ENCODE results near the gene CATSPER3.

CATSPER3 gene

DNA sequence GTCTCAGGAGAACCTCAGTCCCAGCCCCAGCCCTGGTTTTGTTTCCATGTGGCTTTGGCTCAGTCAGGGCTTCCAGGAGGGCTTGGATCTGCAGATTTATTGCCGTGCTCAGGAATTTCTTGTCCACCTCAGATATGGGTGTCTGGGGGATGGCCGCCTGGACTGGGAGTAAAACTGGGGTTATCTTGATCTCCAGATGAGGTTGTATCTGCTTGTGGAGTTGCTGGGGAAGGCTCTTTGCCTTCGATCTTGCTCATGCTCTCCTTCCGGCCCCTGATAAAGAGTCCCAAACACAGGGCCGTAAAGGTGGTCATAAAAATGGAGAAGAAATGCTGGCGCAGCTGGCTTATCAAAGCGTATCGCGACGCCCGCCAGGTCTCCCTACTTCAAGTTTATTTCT is 84.2 kb downstream of the CATSPER3 start:
- no peak for DNase-seq
- TF ChIP-seq EZH2 (optimal IDR thresholded peaks at IDR 0.05; ENCODE audit: low read depth, low read length) (no peak), EZH2phosphoT487 (IDR thresholded peaks at IDR 0.05; ENCODE audit: low read length) (no peak)
- TF ChIP-seq, protein P1, sequence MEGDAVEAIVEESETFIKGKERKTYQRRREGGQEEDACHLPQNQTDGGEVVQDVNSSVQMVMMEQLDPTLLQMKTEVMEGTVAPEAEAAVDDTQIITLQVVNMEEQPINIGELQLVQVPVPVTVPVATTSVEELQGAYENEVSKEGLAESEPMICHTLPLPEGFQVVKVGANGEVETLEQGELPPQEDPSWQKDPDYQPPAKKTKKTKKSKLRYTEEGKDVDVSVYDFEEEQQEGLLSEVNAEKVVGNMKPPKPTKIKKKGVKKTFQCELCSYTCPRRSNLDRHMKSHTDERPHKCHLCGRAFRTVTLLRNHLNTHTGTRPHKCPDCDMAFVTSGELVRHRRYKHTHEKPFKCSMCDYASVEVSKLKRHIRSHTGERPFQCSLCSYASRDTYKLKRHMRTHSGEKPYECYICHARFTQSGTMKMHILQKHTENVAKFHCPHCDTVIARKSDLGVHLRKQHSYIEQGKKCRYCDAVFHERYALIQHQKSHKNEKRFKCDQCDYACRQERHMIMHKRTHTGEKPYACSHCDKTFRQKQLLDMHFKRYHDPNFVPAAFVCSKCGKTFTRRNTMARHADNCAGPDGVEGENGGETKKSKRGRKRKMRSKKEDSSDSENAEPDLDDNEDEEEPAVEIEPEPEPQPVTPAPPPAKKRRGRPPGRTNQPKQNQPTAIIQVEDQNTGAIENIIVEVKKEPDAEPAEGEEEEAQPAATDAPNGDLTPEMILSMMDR (IDR thresholded peaks at IDR 0.05; ENCODE audit: low read length), result no peak
- H3K4me2 ChIP-seq (ENCODE audit: low read depth, low read length), result no peak overlapping the region
- no peaks in the 10 kb centered on the region for H3K79me2 ChIP-seq (ENCODE audit: low read length)
- H3K9me2 ChIP-seq (replicated peaks; ENCODE audit: insufficient read depth, low read length), result no peaks in the 10 kb centered on the region
- no peaks in the 10 kb centered on the region for H4K20me1 ChIP-seq (ENCODE audit: insufficient read depth, low read length)
- H3K4me1 ChIP-seq (ENCODE audit: low read length), result peaks cover 25% of the 10 kb centered on the region
- no peak overlapping the region for H3K4me3 ChIP-seq (ENCODE audit: low read length)
- no peak overlapping the region for H2AFZ ChIP-seq (ENCODE audit: low read length)
- H3F3A ChIP-seq (ENCODE audit: insufficient read depth, low read length), result peaks cover 4% of the 10 kb centered on the region; the same call in 1 of the 2 replicates
- no peaks in the 10 kb centered on the region for H3K9me3 ChIP-seq (replicated peaks; ENCODE audit: insufficient read depth, low read length)
- no peaks in the 10 kb centered on the region for H3K36me3 ChIP-seq (replicated peaks; ENCODE audit: insufficient read depth, low read length)
- H3K27ac ChIP-seq (ENCODE audit: low read length), result no peak overlapping the region
- H3K27me3 ChIP-seq (replicated peaks; ENCODE audit: insufficient read depth, low read length), result no peaks in the 10 kb centered on the region
- H3K9ac ChIP-seq (ENCODE audit: low read length), result no peak overlapping the region

DNA sequence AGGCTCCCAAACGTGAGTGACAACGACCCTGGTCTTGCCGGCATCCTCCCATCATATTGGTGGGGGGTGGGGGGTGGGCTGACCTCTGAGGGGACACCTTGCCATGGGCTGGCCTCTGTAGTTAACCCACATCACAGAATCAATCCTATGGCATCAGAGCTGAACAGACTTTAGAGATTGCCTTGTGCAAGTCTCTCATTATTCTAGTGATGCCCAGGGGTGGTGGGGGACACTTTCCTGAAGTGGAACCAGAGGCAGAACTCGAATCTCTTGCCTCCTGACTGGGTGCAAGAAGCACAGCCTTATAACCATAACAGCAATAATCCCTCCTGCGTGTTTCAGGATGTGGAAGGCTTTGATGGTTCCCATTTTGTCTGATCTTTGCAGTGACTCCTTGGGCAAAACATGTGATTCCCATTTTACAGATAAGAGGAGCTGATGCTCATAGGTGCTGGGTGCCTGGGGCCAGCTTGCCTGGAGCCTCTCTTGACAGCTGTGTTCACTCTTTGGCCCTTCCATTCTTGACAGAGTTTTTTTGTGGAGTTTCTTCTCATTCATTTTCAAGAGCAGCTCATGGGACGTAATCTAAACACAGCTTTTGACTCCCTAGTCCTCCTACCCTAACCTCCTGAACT is 84.9 kb downstream of the CATSPER3 start:
- Histone ChIP-seq H3K9me2 (replicated peaks; ENCODE audit: insufficient read depth, low read length) (no peaks in the 10 kb centered on the region), H3K27ac (ENCODE audit: low read length) (peak overlapping the region; percentile 75; the same call in 1 of the 2 replicates), H3K4me3 (ENCODE audit: low read length) (peak overlapping the region; percentile 25; the same call in 1 of the 2 replicates), H3K27me3 (replicated peaks; ENCODE audit: insufficient read depth, low read length) (no peaks in the 10 kb centered on the region), H2AFZ (ENCODE audit: low read length) (peak overlapping the region; percentile 41; the same call in 1 of the 2 replicates), H3K4me2 (ENCODE audit: low read depth, low read length) (peak overlapping the region; percentile 77), H4K20me1 (ENCODE audit: insufficient read depth, low read length) (no peaks in the 10 kb centered on the region), H3K9ac (ENCODE audit: low read length) (peak overlapping the region; percentile 57), H3K36me3 (replicated peaks; ENCODE audit: insufficient read depth, low read length) (no peaks in the 10 kb centered on the region), H3F3A (ENCODE audit: insufficient read depth, low read length) (peaks cover 4% of the 10 kb centered on the region; the same call in 1 of the 2 replicates), H3K4me1 (ENCODE audit: low read length) (peaks cover 25% of the 10 kb centered on the region), H3K9me3 (replicated peaks; ENCODE audit: insufficient read depth, low read length) (no peaks in the 10 kb centered on the region), H3K79me2 (ENCODE audit: low read length) (no peaks in the 10 kb centered on the region)
- no peak for DNase-seq
- TF ChIP-seq, protein P1 (IDR thresholded peaks at IDR 0.05; ENCODE audit: low read length), result no peak
- TF ChIP-seq EZH2phosphoT487 (IDR thresholded peaks at IDR 0.05; ENCODE audit: low read length) (no peak), EZH2 (optimal IDR thresholded peaks at IDR 0.05; ENCODE audit: low read depth, low read length) (no peak)

DNA sequence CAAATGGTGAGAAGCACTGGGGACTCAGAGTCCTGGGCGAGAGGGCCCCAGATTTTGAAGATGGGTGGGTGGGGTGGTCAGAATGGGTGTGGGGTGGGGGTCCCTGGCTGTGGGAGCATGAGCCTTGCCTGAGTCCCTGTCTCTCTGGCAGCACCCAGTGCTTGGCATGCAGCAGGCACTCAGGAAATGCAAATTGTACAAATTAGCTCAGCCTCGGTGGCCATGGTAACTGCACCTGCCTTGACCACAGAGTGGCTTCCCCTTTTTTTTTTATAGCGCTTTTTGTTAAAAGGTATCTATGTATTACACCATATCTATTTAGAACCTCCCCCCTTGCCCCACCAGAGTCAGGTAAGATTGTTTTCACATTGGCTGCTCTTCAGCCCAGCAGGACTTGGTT is 85.6 kb downstream of the CATSPER3 start:
- Histone ChIP-seq H3K36me3 (replicated peaks; ENCODE audit: insufficient read depth, low read length) (no peaks in the 10 kb centered on the region), H2AFZ (ENCODE audit: low read length) (peak overlapping the region; percentile 71), H3K9me2 (replicated peaks; ENCODE audit: insufficient read depth, low read length) (no peaks in the 10 kb centered on the region), H3K79me2 (ENCODE audit: low read length) (no peaks in the 10 kb centered on the region), H3K9ac (ENCODE audit: low read length) (peak overlapping the region; percentile 57), H3F3A (ENCODE audit: insufficient read depth, low read length) (peaks cover 4% of the 10 kb centered on the region; the same call in 1 of the 2 replicates), H3K27me3 (replicated peaks; ENCODE audit: insufficient read depth, low read length) (no peaks in the 10 kb centered on the region), H3K4me3 (ENCODE audit: low read length) (peak overlapping the region; percentile 32; the same call in 1 of the 2 replicates), H3K4me2 (ENCODE audit: low read depth, low read length) (peak overlapping the region; percentile 77), H3K4me1 (ENCODE audit: low read length) (peaks cover 25% of the 10 kb centered on the region), H3K9me3 (replicated peaks; ENCODE audit: insufficient read depth, low read length) (no peaks in the 10 kb centered on the region), H4K20me1 (ENCODE audit: insufficient read depth, low read length) (no peaks in the 10 kb centered on the region), H3K27ac (ENCODE audit: low read length) (peak overlapping the region; percentile 75)
- TF ChIP-seq, protein P1 (IDR thresholded peaks at IDR 0.05; ENCODE audit: low read length), result peak; percentile 15; the same call in 1 of the 2 replicates
- TF ChIP-seq EZH2 (optimal IDR thresholded peaks at IDR 0.05; ENCODE audit: low read depth, low read length), result no peak
- peak; percentile 93 for DNase-seq

Measured in MM.1S (cell line).